GM12875 (cell line): ENCODE data around the gene ATG12.

Experiments used
- H3K4me3 ChIP-seq: one replicate; pipeline ENCODE4 v1.5.1; 2011; ENCODE audit warnings: low read depth, low read length, control low read depth
- CTCF ChIP-seq: IDR thresholded peaks from 2 replicates; pipeline ENCODE4 v1.5.1; 2011; ENCODE audit warnings: low read depth, mild to moderate bottlenecking, control low read depth, inconsistent platforms, low read length, moderate library complexity, borderline replicate concordance; ENCODE audit not compliant: insufficient read depth

Gene ATG12

GRCh38 chr5:115807654-115808052, 33.7 kb downstream of the ATG12 start:
- no peak overlapping the region for H3K4me3 ChIP-seq
- TF ChIP-seq CTCF = no peak

GRCh38 chr5:115806986-115807653, 34.2 kb downstream of the ATG12 start:
- no peak overlapping the region for H3K4me3 ChIP-seq
- TF ChIP-seq CTCF = no peak

- H3K4me3 ChIP-seq = no peak overlapping the region
- TF ChIP-seq CTCF = no peak
Observed at GRCh38 chr5:115801984-115802383, 39.4 kb downstream of the ATG12 start.

GRCh38 chr5:115801152-115801551, 40.2 kb downstream of the ATG12 start:
- no peak overlapping the region for H3K4me3 ChIP-seq
- no peak for TF ChIP-seq CTCF

GRCh38 chr5:115800108-115800507, 41.3 kb downstream of the ATG12 start:
- H3K4me3 ChIP-seq = no peak overlapping the region
- no peak for TF ChIP-seq CTCF

GRCh38 chr5:115798252-115798651, 43.1 kb downstream of the ATG12 start:
- TF ChIP-seq CTCF = no peak
- H3K4me3 ChIP-seq = no peak overlapping the region

- TF ChIP-seq CTCF = no peak
- H3K4me3 ChIP-seq = no peak overlapping the region
Observed at GRCh38 chr5:115796656-115797055, 44.7 kb downstream of the ATG12 start.
